DMS53 treated with DMSO at 0.1 percent for 48 hours (cell line): ENCODE results near the gene KIFC1.

ENCODE experiments used
- DNase-seq: peaks from one replicate; lab custom pipeline; 2025; ENCODE audit not compliant: unreplicated experiment; lab: John Stamatoyannopoulos, UW

KIFC1 gene

DNA sequence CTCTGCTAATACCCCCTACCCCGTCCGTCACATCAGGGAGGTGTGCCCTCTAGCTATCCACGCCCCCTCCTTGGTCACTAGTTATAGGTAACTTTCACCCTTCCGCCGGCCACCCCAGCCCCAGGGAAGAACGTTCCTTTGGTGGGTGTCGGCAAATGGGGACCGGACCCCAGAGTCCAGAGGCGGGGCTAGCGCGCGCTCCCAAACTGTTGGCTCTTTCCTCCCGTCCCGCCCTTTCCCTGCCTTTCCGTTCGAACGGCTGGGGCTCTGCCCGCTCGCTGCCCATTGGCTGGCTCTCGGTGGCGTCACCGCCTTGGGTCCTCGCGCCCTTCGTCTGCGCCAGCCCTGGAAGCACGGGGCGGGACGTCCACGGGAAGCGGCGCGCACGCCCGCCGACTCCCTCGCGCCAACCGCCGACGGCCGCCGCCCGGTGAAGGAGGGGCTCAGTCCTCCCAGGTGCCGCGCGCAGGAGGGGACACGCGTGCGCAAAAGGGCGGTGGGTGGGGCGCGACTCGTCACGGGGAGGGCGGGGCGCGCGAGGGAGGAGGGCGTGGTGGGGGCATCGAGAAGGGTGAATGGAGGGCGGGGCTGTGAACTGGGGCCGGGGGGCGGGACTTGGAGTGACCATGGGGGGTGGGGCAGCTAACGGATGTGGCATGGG lies 18.6 kb downstream of the KIFC1 start:
- peak; percentile 93 for DNase-seq

DNA sequence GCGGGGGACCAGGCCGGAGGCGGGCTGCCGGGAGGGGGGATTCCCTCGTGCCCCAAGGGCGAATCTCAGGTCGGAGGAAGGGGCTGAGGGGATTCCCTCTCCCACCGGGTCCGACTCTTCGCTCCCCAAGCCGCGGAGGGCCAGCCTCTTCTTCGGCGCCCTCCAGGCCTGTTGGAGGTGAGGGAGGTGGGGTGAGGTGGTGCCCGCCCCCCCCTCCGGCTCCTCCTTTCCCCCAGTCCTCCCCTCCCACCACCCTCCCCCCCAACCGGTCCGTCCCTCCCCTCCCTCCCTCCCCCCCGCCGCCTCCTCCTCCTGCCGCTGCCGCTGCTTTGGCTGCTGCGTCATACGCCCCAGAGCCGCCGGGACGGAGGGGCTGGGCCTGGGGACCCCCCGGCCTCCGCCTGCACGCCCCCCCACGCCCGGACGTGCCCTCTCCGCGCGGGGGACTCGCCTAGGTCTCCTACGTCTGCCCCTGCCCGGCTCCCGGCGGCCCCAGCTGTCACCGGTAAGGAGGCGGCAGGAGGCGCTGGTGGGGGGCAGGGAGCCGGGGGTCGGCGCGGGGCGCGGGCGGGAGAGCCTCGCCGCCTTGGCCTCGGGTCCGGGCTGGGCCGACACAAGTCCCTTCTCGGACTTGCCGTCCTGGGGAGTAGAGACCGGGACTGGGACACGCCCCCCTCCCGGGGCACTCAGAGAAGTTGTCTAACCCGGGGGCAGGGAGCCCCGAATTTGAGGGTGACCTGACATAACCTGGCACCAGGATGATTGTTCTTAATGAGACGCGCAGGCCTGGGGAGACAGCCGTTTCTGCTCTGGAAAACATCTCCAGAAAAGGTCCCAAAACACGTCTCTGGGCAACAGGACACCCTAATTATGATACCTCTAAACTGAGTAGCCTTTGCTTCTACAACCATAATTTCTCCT lies 19.3 kb downstream of the KIFC1 start, which contains the start of gene PHF1:
Gene PHF1, plus strand, starts transcription at position 304 of the 921 bp plus-strand sequence. CDS start 1,250 bp downstream, outside the sequence.
- no peak for DNase-seq

DNA sequence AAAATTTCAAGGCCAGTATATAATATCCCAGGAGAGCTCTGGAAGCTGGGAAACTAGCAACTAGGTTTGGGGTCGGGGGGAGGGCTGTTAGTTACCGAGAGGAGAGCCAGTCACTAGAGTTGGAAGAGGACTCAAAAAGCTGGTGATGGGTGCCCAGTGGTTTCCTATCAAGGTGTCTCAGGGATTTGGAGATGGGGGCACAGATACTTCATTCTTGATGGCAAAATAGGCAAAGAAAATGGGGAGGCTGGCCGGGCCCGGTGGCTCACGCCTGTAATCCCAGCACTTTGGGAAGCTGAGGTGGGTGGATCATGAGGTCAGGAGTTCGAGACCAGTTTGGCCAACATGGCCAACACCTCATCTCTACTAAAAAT lies 20.0 kb downstream of the KIFC1 start:
- DNase-seq: no peak

DNA sequence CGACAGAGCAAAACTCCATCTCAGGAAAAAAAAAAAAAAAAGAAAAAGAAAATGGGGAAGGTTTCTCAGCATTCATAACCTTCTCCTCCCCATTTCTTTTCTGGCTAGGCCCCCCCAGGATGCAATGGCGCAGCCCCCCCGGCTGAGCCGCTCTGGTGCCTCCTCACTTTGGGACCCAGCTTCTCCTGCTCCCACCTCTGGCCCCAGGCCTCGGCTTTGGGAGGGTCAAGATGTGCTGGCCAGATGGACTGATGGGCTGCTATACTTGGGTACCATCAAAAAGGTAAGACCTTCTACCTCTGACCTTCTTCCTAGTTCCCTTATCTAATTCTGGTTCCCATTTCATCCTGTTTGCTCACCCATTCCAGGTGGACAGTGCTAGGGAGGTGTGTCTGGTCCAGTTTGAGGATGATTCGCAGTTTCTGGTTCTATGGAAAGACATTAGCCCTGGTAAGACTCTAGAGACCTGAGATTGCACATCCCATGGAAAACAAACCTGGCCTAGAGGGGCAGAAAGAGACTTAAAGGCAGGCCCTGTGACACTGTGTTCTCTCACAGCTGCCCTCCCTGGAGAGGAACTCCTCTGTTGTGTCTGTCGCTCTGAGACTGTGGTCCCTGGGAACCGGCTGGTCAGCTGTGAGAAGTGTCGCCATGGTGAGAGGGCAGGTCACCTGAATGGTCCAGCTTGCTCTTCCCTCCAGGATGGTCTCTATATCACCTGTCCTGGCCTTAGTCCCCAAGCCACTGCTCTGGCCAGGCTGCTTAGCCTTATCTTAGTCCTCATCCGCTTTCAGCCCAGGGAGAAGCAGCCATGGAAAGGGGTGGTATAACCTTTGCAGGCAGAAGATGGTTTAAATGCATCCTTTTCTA lies 20.8 kb downstream of the KIFC1 start:
- no peak for DNase-seq

DNA sequence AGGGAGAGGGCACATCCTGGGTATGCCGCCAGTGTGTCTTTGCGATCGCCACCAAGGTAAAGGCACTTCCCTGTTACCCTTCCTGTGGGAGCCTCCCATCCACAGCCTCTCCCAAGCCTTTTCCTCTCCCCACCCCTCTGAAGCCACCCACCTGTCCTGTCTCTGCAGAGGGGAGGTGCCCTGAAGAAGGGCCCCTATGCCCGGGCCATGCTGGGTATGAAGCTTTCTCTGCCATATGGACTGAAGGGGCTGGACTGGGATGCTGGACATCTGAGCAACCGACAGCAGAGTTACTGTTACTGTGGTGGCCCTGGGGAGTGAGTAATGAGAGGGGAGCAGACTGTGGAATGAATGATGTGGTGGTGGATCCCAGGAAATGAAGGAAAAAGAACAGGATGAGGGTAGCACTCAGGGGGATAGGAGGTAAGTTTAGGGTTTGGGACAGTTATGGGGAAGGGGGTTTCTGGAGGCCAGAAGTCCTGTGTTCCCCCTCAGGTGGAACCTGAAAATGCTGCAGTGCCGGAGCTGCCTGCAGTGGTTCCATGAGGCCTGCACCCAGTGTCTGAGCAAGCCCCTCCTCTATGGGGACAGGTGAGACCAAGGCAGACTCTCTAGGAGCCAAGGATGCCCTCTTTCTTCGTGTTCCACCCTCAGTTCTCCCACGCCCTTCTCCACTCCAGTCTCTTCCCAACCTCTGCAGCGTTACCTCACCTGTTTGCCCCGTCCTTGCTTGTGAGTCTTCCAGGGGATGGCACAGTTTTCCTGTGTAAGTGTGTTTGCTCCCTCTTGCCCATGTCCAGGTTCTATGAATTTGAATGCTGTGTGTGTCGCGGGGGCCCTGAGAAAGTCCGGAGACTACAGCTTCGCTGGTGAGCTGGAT lies 21.9 kb downstream of the KIFC1 start:
- DNase-seq: no peak

DNA sequence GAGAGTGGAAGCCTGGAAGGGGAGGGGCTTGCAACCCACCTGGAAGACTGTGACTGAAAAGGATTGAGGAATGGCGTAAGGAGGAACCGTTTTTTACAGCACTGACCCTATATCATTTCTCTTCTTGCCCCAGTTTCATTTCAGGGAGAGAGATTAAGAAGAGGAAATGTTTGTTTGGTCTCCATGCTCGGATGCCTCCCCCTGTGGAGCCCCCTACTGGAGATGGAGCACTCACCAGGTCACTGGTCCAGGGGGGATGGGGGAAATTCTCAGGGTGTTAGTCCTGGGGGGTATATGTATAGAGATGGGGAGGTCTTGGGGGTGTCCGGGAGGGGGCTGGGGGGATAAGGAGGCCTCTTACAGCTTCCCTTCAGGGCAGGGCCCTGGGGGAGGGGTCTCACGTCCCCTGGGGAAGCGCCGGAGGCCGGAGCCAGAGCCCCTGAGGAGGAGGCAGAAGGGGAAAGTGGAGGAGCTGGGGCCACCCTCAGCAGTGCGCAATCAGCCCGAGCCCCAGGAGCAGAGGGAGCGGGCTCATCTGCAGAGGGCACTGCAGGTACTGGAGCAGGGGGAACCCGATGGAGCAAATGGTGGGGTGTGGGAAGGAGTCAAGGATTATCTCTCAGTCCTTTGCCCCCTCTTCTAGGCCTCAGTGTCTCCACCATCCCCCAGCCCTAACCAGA lies 23.1 kb downstream of the KIFC1 start:
- no peak for DNase-seq

DNA sequence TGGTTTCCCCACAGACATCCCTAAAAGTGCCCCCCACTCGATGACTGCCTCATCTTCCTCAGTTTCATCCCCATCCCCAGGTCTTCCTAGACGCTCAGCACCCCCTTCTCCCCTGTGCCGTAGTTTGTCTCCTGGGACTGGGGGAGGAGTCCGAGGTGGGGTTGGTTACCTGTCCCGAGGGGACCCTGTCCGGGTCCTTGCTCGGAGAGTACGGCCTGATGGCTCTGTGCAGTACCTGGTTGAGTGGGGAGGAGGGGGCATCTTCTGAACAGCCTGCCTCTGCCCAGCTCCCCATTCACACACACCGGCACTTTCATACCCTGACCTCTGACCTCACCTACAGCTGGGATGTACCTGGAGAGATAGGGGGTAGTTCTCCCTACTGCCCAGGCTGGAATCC lies 24.2 kb downstream of the KIFC1 start:
- no peak for DNase-seq

DNA sequence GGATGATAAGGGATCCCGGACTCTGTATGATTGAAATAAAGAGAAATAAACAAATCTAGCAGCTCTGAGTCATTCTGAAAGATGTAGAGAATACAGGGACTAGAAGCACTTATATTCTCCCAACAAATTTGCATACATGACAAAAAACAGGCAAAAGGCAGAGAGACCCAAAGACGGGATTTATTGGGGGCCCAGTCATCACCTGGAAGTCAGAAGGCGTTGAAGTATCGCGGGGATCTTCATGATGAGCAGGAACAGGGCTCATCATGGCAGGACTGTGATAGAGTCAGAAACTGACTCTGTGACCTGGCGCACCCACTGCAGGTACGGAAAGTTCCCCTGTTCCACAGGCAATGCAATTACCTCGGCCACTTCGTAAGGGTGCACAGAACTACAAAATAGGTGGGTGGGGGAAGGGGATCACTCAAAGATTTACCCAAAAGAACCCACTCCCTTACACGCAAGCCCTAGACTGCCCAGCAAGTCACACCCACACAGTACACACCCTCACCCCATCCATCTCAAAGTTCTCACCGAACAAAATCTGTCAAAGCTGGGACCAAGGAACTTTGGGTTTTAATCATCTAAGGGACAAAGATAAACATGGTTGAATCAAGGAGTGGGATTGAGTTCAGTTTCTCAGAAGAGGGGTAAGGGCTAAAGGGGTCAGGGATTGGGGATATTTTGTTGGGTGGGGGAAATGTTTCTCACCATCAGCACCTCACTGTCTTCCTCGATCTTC lies 24.9 kb downstream of the KIFC1 start:
- no peak for DNase-seq

DNA sequence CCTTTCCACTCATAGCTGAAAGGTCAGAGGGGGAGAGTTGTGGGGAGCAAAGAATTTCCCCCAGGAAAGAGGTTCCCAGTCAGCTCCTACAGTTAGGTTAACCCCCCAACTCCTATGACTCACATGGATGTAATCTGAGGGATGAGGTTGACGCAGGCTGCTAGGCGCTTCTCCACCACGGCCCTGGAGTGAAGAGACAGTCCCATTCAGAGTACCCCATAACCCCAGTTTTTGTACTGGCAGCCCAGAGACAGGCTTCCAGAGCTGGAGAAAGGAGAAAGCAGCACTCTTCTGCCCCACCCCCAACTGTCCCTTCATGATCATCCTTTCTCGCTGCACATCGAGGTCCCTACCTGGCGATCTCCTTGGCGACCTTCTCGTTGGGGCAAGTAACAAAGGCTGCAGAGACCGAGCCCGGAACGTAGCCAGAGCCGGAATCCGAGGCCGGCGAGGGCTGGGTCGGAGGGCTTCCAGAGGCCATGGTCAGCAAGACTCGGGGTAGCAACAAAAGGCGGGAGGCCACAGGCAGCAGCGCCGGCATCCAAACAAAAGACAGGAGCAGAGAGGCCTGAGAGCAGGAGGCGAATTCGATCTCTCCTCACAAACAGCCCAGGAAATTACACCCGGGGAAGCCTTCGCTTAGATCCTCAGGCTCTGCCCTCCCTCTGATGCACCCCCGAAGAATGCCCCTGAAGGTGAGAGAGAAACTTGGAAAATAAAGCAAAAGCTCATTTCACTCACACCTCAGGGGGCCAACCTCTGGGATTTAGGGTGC lies 25.7 kb downstream of the KIFC1 start:
- no peak for DNase-seq

DNA sequence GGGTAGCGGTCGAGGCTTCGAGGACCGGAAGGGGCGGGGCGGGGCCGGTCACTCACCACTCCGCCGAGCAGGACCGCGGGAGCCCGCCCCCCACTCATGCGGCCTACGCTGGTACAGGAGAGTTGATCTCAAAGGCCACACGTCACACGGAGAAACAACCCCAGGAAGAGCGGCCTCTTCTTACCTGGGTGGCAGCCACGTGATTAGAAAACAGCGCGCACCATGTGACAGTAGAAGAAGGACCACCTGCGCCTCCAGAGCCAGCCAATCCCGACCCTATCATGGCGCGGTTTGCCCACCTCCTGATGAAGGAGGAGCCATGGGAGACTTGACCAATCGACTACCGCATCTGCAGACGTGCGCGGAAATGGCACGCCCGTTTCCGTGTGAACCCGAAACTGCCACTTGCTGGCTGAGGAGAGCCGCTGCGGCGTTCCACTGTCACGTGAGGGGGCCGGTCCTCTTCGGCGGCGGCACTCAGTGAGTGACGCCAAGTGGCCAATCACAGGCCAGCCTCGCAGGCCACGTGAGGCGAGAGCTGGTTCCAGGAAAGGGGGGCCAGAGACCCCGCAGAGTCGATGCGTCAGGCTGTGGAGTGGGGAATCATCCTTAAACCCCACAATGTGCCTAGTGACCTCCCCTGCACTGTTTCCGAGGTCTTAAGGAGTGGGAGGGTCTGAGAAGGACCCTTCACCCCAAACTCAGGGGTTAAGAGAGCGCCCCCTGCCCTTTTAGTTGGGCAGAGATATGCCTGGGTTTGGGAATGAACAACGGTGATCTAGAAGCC lies 26.5 kb downstream of the KIFC1 start, which contains the start of gene CUTA:
Gene CUTA, minus strand, starts transcription at position 205 of the 787 bp plus-strand sequence. Its CDS starts 107 bp downstream, at position 98.
- peak; percentile 99 for DNase-seq

DNA sequence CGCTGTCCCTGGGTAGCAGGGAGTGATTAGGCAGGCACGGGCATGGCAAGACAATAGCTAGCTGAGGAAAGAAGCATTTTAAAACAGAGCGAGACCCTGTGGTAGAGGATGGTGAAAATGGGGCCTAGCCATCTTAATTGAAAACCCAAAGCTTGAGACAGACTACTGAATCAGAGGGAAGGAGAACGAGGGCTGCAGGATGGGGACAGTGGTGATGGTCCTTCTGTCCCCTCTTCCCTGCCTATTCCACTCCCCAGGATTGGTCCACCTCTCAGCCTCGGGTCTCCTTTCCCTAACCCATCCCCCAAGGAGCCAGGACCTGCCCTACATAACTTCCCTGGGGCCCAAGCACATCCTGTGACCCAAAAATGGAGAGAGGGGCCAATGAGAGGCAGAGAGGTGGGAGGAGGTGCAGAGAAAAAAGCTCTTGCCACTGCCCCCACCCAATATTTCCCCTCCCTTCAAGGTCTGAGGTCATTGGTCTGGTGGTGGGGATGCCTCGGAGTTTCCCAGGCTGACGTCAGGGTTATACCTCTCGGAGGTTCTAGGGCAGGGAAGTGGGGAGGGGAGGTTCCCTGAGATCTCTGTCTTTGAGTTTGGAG lies 27.2 kb downstream of the KIFC1 start:
- peak; percentile 37 for DNase-seq

DNA sequence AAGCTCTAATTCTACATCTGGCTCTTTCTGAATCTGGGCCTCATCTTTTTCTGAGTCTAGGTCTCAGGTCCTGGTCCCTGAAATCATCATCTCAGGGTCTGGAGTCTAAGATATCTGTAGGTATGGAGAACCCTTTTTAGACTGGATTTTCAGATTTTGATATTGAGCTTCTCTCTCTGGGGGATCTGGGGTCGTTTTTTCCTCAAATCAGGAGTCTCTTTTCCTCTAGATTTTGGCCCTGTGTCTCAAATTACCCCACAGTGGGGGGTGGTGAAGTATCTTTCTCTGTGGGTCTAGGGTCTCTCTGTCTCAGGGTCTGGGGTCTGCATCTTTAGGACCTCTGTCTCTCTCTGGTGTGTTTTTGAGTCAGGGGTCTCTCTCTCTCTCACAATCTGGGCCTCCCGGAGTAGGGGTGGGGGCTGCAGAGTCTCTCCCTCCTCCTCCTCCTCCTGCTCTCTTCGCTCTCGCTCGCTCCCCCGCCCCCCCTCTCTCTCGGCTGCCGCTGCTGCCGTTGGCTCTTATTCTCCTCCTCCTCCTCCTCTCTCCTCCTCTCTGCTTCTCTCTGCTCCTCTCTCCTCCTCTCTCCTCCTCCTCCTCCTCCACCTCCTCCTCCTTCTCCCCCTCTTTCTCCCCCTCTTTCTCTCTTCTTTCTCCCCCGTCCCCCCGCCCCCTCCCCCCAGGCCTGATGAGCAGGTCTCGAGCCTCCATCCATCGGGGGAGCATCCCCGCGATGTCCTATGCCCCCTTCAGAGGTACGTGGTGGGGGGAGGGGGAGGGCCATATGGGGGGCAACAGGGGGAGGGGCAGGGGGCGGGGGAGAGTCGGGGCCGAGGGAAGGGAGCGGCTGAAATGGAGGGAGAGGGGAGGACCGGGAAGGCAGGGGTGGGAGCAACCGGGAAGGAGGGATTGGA lies 28.2 kb downstream of the KIFC1 start, which contains the start of gene SYNGAP1:
Gene SYNGAP1, plus strand, starts transcription at position 486 of the 911 bp plus-strand sequence. Its CDS starts 200 bp downstream, at position 686.
- DNase-seq: no peak

DNA sequence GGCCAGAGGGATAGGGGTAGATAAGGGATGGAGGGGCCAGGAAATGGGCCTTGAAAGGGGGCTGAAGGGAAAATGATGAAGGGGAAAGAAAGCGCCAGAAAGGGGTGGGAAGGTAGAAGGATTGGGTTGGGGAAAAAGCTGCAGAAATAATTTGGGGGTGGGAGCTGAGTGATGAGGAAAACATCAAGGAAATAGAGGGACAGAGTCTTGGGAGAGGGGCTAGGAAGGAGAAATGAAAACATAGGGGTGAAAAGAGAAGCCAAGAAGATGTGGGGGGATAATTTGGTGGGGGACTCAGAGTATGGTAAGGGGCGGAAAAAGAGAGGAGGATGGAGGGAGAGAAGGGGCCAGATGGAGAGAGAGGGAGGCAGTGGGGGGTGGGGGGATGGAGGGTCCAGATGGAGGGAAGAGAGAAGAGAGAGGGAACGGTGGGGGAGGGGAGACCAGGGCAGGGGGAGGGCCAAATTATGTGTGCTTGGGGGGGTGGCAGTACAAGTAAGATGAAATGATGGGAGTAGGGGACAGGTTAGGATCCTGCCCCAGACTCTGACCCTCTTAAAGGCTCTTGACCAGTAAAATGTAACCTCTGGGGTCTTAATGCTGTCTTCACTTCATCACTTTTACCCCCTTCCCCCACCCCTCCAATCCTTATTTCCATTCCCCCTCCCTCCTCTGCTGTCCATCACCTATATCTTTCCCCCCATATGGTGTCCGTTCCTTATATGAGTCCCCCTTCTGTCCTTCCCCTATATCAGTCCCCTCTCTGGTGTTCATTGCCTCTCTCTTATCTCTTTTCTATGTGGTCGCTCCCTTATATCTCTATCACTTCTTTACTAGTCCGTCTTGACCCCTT lies 29.1 kb downstream of the KIFC1 start:
- DNase-seq: no peak

DNA sequence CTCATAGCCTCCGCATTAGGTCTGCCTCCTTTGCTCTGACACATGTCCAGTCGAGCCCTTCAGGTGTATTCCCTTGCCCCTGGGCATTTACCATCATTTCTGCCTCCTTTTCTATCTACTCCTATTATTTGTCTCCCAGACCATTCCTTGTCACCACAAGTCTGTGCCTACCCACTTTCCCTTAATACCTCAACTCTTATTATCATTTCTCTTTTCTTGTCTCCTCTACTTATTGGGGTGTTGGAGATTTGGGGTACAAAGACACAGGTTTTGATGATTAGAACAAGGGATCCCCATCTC lies 29.7 kb downstream of the KIFC1 start:
- no peak for DNase-seq

DNA sequence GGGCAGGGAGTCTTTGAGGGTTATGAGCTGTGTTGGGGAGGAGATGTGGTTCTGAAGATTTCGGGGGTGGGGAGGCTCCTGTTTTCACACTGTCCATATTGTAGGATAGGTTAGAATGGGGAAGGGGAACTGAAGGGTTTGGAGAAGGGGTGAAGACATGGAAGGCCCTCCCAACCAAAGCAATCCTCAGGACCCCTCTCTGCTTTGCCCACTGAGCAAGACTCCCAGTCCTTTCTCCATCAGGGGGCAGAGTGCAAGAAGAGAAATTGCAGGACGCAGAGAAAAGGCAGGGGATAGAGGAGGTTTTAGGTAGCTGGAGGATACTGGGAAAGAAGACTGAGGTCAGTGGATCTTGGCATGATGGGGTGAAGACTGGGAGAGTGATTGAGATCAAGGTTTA lies 32.2 kb downstream of the KIFC1 start:
- DNase-seq: no peak
